Stimulated activated CD8-positive, alpha-beta memory T cell treated with anti-CD3 and anti-CD28 coated beads, Interleukin-15, amount 100 ng/mL, for 48 hours (primary cell): ENCODE measurements around the gene MUS81.
"Not testable (repeated sequence)": the region's sequence is repeated elsewhere in the genome, so short reads cannot be mapped to it uniquely, and the experiment has no call there.

Experiments
- DNase-seq, 2 donors: peaks; one replicate each; pipeline ENCODE4 v3.0.0-alpha.2; 2020; ENCODE audit warnings: low read depth in 2 of 2

The MUS81 gene, protein sequence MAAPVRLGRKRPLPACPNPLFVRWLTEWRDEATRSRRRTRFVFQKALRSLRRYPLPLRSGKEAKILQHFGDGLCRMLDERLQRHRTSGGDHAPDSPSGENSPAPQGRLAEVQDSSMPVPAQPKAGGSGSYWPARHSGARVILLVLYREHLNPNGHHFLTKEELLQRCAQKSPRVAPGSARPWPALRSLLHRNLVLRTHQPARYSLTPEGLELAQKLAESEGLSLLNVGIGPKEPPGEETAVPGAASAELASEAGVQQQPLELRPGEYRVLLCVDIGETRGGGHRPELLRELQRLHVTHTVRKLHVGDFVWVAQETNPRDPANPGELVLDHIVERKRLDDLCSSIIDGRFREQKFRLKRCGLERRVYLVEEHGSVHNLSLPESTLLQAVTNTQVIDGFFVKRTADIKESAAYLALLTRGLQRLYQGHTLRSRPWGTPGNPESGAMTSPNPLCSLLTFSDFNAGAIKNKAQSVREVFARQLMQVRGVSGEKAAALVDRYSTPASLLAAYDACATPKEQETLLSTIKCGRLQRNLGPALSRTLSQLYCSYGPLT

DNA sequence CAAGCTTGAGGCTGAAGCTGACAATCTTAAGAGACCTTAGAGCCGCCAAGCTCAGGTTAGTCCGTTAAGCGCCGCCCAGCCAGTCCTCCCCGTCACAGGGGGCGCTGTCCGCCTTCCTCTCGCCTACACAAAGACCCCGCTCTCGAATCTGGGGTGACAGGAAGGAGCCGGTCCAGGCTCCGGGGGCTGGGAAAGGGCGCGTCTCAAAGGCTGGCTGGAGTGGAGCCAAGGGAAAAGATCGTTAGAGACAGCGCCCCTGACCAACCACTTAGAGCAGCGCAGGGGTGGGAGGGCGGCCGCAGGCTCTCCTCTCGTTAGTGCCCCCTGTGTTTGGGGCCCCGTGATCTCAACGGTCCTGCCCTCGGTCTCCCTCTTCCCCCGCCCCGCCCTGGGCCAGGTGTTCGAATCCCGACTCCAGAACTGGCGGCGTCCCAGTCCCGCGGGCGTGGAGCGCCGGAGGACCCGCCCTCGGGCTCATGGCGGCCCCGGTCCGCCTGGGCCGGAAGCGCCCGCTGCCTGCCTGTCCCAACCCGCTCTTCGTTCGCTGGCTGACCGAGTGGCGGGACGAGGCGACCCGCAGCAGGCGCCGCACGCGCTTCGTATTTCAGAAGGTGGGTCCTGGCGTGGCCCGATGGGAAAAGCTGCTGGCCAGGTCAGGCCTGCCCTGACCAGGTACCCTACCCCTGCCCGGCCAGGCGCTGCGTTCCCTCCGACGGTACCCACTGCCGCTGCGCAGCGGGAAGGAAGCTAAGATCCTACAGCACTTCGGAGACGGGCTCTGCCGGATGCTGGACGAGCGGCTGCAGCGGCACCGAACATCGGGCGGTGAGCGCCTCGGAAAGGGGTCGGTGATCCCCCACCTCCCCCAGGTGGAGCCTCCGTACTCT lies at the start of gene MUS81:
Gene MUS81 (plus strand): TSS at position 156 of the 887 bp plus-strand sequence. CDS start 321 bp downstream, at position 477.
- peak; percentile 93 to 94 for DNase-seq

DNA sequence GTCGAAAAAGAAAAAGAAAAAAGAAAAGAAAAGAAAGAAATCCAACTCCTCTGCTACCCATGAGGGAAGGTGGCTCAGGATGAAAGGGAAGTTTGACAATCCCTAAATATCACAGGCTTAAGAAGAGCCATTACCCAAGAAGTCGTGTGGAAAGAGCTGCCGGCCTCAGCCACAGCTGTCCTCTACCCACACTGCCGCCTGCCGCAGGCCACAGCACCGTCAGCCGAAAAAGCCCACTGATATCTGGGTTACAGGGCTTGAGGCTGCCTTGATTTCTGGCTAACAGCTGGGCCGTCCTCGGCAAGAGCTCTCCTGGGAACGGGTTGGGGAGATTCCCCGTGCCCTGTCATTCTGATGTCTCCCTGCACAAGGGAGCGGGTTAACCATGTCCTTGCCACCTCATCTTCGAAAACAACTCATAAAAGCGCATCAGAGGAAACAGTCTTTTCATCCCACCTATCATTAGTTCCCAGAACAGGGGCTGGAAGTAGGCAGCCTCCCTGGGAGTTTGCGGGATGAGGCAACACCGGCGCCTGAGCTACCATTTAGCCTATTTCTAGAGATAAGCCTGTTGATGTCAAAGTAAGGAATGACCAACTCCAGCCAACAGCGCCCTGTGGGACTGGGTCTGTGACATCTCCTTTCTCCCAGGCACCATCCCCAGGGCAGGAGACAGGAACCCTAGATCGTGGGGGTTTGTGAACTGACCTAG lies 48.3 kb upstream of the MUS81 start:
- DNase-seq, result no peak

DNA sequence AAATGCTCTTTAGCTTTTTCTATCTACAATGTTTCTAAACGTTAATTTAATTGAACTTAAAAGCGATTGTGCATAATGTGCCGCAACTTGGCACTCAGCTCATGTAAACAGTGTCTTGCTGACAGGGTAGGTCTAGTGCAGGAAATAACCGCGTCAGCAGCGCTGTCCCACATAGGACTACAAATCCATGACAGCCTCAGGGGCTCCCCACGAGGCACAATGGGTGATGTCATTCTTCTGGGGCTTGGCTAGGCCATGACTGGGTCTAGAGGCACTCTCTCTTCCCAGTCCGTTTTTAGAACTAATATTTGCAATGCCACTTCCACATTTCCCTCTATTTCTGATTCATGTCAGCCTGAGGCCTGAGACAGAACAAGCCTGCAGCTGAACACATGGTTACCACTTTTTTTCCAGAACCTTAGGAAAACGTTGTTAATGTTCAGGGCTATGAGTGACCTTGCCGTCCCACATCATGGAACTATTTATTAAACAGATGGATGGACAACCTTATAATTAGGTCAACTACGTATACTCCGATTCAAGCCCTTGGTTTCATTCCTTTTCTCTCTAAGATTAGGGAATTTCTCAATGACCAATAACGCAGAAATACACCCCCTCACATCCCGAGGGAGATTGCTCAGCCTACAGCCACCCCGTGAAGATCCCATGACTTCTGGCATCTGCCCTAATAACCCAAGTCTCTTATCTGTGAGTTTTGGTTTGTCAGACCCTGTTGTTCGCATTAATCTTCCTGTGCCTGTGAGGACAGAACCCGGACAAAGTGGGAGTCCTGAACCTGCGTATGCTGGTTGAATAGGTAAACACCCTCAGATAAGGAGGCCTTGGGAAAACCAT lies 45.9 kb upstream of the MUS81 start:
- DNase-seq, result no peak

DNA sequence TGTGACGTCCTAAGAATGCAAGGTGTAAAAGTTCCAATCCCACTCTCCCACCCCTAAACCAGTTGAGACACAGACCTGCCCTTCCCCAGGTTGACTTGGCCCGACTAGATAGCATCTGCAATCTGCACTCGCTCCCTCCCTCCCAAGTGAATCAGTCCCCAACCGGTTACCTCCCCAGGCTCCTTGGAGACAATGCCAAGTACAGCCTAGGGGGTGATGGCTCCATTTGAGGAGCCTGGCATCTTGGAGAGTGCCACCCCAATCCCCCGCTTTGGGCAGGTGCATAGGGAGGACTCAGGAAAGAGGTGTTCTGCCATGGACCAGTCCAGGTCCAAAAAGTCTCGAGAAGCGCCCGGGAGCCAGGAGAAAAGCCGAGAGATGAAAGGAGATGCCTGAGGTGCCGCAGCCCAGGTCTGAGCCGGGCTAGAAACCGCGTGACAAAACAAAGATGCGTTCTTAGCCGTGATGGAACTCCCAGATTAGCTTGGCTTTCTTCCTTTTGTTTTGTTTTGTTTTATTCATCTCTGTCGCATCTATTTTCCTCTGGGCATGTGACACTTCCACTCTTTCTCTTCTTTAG lies 45.2 kb upstream of the MUS81 start:
- no peak for DNase-seq

DNA sequence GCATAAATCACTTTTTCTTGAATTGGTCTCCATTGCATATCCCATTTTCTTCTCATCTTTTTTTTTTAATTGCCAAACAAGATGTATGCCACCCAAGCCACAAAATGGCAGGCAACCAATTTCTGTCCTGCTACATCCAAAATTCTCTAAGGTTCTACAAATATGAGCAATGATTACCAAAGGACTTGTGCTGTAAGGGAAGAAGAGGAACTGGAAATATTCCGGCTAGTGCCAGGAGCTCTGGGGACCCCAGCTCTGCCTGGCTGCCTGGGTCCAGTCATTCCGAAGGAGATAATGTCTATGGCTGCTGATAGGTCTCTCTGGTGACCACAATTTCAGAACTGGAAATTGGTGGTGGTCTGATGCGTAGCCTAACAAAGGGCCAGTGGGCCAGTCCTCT lies 43.5 kb upstream of the MUS81 start:
- no peak for DNase-seq

DNA sequence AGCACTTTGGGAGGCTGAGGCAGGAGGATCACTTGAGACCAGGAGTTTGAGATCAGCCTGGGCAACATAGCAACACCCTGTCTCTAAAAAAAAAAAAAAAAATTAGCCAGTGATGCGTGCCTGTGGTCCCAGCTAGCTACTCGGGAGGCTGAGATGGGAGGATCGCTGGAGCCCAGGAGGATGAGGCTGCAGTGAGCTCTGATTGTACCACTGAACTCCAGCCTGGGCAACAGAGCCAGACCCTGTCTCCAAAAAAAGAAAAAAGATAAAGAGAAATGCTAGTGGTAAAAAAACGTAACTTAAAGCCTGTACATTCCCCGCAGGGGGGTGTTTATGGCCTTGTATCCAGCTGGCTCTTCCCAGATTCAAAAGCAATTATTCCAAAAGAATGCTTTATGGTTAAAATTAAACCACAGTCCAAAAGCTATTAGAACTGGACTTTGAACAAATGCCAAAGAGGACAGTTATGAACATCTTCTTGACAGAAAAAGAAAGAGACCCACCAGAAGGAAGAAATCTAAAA lies 42.9 kb upstream of the MUS81 start:
- no peak for DNase-seq

DNA sequence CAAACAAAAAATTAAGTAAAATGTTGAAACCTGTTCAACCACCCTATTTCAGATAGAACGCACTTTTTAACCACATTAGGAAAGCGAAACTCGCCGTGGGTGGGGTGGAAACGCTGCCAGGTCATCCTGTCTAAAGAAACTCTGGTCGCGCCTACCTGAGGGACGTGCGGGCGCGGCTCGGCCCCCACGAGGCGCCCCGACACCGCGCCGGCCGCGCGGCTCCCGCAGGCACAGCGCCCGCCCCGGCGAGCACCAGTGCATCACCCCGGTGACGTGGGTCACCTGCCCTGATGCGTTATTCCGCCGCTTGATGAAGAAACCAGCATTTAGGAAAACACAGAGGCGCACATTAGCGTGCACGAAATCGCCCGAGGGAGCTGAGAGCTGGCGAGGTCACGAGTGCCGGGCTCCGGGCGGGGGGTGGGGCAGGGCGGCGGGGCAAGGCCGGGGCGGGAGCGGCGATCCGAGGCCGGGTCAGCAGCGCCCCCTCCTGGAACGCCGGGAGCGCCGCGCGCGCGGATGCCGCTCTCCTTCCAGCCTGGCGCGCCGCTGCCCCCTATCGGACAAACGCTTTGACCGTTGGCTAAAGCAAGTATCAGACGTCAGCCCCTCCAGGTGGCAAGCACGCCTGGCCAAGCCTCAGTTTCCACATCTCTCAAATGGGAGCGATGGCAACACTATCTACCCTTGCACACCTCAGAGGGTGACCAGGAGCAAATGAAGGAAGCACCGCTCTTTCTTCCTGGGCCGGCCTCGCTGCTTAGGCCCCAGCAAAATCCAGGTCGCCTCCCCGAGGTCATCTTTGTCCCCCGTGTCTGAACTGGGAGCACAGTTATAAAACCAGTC lies 42.2 kb upstream of the MUS81 start:
- DNase-seq, result peak; percentile 86 to 87

DNA sequence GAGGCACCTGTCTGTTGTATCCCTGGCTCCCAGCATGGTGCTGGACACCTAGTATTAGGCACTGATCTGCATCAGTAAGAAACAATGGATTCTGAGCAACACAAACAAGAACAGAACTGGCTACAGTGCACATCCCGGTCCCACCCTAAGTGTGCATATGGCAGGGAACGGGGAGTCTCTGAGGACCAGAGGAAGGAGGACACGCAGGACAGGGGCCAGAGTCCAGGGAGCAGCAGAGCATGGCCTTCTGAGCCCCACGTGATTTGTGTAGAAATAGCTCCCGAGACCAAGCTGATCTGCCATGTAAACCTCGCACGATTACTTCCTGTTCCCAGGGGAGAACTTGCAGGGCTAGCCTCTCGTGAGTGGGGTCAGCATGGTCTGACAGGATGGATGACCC lies 39.1 kb upstream of the MUS81 start:
- DNase-seq, result no peak

DNA sequence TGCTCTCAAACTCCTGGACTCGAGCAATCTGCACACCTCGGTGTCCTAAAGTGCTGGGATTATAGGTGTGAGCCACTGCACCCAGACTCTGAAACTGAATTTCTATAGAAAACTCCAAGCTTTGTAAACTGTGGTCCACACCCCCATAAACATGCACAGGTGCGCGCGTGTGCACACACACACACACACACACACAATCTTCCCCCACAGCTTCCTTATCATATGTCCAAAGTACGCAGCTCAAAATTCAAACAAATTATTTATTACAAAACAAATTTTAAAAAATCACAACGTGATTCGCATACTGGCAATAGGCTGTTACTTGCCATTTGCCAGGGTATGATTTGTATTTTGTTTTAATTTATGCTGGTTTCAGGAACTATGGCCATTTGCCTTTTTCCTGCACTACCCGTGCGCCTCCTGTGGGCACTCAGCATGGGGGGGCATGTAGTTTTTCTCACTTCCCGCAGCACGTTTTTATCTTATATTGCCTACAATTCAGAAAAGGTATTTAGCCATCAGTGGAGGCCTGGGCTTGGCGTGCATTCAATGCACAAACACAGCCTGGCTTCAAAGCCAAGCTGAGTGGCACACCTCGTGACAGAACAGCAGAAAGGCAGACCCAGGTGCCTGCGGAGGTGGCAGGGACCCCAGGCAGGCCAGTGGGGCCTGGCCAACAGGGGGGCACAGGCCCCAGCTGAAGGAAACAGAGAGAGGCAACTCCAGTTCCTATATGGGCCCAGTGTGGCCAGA lies 37.3 kb upstream of the MUS81 start:
- DNase-seq, result no peak

DNA sequence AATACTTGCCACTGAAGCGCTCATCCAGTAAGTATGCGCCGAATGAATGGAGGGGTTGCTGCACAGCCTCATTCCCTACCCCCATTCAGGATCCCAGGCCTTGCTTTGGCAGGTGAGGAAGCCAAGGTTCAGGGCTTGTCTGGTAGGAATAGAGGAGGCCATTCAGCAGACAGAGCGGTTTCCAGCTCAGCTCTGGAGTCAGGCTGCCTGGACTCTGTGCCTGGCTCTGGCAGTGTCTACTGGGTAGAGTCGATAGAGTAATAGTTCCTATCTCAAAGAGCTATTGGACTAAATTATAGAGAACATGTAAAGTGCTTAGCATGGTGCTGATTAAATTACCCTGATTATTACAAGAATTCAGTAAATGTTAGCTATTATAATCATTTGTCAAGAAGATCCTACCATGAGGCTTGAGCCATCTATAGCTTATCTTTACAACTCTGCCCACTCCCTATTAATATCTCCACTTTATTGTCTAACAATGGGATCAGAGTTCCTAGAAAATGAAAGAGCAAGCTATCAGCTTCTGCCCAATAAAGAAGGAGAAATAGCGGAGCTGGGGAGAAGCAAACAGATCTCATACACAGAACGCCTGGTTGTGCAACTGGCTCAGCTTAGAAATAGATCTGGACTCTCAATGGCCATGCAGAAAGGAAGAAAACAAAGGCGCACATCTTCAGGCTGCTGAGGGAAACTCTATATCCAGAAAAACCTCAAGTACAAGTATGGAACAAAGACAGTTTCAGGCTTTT lies 33.1 kb upstream of the MUS81 start:
- no peak for DNase-seq

DNA sequence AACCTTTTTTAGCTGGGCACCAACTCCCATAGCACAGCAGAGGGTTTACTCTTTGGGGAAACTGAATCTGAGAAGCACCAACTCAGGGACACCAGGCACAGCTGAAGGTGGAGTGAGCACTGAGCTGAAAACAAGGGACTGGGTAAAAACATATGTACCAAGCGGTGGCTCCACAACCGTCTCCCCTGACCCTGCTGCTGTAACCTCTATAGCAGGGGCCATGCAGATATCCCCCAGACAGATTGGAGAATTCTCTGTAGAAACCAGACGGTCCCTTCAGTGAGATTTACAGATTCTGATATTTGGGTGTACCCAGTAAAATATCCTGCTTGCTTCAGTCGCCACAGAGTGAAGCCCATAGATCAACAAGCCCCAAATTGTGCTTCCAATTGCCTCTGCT lies 30.8 kb upstream of the MUS81 start:
- no peak for DNase-seq

DNA sequence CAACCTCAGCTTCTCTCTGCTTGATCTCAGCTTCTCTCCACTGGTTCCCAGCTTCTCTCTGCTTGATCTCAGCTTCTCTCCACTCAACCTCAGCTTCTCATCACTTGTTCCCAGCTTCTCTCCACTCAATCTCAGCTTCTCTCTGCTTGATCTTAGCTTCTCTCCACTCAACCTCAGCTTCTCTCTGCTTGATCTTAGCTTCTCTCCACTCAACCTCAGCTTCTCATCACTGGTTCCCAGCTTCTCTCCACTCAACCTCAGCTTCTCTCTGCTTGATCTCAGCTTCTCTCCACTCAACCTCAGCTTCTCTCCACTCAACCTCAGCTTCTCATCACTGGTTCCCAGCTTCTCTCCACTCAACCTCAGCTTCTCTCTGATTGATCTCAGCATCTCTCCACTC lies 28.0 kb upstream of the MUS81 start:
- DNase-seq, result not testable (repeated sequence)

DNA sequence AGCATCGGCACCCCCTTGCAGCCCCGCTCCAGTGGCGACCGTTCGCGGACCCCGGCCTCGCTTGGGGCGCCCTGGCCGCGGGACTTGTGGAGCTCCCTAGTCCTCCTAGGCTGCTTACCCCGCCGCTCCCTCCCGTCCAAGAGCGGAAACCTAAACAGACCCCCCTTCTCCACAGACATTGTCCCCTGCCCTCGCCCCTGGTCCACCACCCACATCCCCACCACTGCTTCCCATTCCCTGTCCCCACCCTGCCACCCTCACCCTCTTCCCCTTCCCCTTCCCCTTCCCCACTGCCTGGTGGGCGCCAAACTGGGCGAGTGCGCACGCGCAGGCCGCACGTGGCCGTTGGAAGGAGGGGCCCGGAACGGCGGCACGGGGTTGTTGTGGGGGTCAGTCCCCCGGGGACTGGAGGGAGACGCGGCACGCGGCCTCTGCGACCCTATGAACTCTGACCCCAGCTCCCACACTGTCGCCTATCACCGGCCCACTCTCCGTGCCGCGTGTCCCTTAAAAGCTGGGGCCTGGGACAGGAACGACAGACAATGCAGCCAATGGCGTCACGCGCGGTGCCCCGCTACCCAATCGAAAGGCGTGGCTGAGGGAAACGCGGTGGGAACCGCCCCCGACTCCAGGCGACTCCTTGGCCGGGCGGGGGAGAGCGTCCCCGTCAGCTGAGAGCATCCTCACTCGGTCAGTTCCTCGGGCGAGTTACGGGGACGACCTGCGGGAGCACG lies 26.8 kb upstream of the MUS81 start, which contains the start of gene SNX32:
Gene SNX32 (plus strand): TSS at position 667 of the 734 bp plus-strand sequence. CDS start 103 bp downstream, outside the sequence.
- DNase-seq, result peak; percentile 92 to 93

DNA sequence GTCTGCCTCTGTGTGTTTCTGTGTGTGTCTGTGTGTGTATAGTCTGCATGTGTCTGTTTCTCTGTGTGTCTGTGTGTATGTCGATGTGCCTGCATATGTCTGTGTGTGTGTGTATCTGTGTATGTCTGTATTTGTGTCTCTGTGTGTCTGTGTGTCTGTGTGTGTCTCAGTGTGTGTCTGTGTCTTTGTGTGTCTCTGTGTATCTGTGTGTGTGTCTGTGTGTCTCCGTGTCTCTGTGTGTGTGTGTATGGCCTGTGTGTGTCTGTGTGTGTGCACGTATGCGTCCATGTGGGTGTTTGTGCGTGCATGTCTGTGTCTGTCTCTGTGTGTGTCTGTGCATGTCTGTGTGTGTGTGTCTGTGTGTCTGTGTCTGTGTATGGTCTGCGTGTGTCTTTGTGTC lies 26.0 kb upstream of the MUS81 start:
- DNase-seq, result no peak

DNA sequence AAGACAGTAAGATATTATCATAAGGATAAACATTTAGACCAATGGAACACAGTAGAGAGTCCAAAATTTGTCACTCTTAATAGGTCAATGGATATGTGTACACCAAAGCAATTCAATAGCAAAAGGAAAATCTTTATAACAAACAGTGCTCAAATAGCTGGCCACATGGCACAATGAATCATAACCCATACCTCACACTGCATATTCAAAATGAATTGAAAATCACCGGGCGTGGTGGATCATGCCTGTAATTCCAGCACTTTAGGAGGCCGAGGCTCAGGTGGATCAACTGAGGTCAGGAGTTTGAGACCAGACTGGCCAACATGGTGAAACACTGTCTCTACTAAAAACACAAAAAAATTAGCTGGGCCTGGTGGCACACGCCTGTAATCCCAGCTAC lies 18.1 kb upstream of the MUS81 start:
- DNase-seq, result no peak

DNA sequence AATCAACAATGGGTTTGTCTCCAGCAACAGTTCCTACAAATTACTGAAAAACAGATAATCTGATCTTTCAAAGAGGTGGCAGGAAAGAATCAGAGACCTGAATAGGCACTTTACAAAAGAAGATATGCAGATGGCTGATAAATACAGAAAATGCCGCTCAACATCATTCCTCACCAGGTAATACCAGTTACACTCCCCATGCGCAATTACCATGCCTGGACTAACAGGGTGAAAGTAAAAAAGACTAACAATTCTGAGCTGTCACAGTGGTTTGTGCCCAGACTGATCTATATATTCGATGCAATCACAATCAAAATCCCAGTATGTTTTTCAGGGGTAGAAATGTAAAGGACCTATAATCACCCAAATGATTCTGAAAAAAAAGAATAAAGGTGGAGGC lies 16.4 kb upstream of the MUS81 start:
- DNase-seq, result no peak

DNA sequence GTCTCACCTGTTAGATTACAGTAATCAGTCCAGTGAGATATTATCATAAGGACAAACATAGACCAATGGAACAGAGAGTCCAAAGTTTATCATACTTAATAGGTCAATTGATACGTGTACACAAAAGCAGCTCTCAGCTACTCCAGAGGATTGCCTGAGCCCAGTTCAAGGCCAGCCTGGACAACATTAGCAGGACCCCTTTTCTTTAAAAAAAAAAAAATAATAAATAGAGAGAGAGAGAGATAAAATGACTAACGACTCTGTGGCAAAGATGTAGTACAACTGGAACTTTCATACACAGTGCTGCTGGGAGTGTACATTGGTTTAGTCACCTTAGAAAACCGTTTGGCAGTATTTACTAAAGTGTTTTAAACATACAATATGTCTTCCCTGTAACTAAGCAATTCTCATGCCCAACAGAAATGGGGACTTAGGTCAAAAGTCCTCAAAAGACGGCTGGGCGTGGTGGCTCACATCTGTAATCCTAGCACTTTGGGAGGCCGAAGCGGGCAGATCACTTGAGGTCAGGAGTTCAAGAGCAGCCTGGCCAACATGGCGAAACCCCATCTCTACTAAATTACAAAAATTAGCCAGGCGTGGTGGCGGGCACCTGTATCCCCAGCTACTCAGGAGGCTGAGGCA lies 15.9 kb upstream of the MUS81 start:
- DNase-seq, result no peak
